Stimulated activated CD8-positive, alpha-beta memory T cell treated with anti-CD3 and anti-CD28 coated beads, Interleukin-2, amount 100 ng/mL, for 48 hours (primary cell): ENCODE data around the gene MYL11.
"Not testable (repeated sequence)": the region's sequence is repeated elsewhere in the genome, so short reads cannot be mapped to it uniquely, and the experiment has no call there.

Source experiments
- DNase-seq, 2 donors: peaks; one replicate each; pipeline ENCODE4 v3.0.0-alpha.2; 2020; ENCODE audit warnings: low read depth in 2 of 2

The MYL11 gene

GRCh38 chr16:30374538-30374937 is at the start of gene MYL11:
TSS of gene MYL11 (plus strand) at chr16:30374802. CDS start at chr16:30374858, 56 bp downstream.
- DNase-seq, result no peak

GRCh38 chr16:30334473-30334989 is 40.1 kb upstream of the MYL11 start:
- peak; percentile 78 to 81 for DNase-seq

GRCh38 chr16:30335028-30335597 is 39.5 kb upstream of the MYL11 start:
- peak; percentile 75 to 84 for DNase-seq

- DNase-seq, result no peak
Observed at GRCh38 chr16:30335598-30336474, 38.8 kb upstream of the MYL11 start.

GRCh38 chr16:30337964-30338357 is 36.6 kb upstream of the MYL11 start:
- not testable (repeated sequence) for DNase-seq

GRCh38 chr16:30338715-30339114 is 35.9 kb upstream of the MYL11 start:
- DNase-seq, result not testable (repeated sequence)

GRCh38 chr16:30340621-30341020 is 34.0 kb upstream of the MYL11 start:
- no peak for DNase-seq

- DNase-seq, result not testable (repeated sequence)
Observed at GRCh38 chr16:30341971-30342370, 32.6 kb upstream of the MYL11 start.

GRCh38 chr16:30342751-30343490 is 31.7 kb upstream of the MYL11 start:
- DNase-seq, result no peak

GRCh38 chr16:30343491-30343820 is 31.1 kb upstream of the MYL11 start:
- DNase-seq, result not testable (repeated sequence)

GRCh38 chr16:30346286-30346685 is 28.3 kb upstream of the MYL11 start:
- DNase-seq, result no peak

- DNase-seq, result no peak
Observed at GRCh38 chr16:30348113-30348512, 26.5 kb upstream of the MYL11 start.

- DNase-seq, result no peak
Observed at GRCh38 chr16:30348929-30349328, 25.7 kb upstream of the MYL11 start.

- no peak for DNase-seq
Observed at GRCh38 chr16:30349675-30350074, 24.9 kb upstream of the MYL11 start.

GRCh38 chr16:30350134-30350871 is 24.3 kb upstream of the MYL11 start:
- DNase-seq, result no peak

- no peak for DNase-seq
Observed at GRCh38 chr16:30351001-30351441, 23.6 kb upstream of the MYL11 start.

GRCh38 chr16:30351586-30352419 is 22.8 kb upstream of the MYL11 start:
- DNase-seq, result no peak

- no peak for DNase-seq
Observed at GRCh38 chr16:30352488-30353401, 21.9 kb upstream of the MYL11 start.

GRCh38 chr16:30353438-30354129 is 21.0 kb upstream of the MYL11 start:
- DNase-seq, result no peak
